ENCODE measurements around the gene WNT9B.
"Not testable (repeated sequence)": the region's sequence is repeated elsewhere in the genome, so short reads cannot be mapped to it uniquely, and the experiment has no call there.

GRCh38 chr17:46921962-46922361 lies 70.6 kb downstream of the WNT9B start:
- not testable (repeated sequence) for TF ChIP-seq CTCF (IDR thresholded peaks at IDR 0.05; ENCODE audit: insufficient read depth, low read length); POLR2AphosphoS5 (IDR thresholded peaks at IDR 0.05; ENCODE audit: low read depth)

Data from HL-60 (cell line).